Epidermal melanocyte (primary cell): ENCODE measurements around the gene C3orf20.

Source experiments
- DNase-seq: peaks from one replicate; pipeline ENCODE4 v3.0.0; 2011; ENCODE audit warnings: low spot score; ENCODE audit not compliant: insufficient read length

C3orf20 gene

GRCh38 chr3:14698601-14699244 is 23.8 kb downstream of the C3orf20 start:
- DNase-seq, result no peak

- DNase-seq, result no peak
Observed at GRCh38 chr3:14699643-14700042, 24.7 kb downstream of the C3orf20 start.

- no peak for DNase-seq
Observed at GRCh38 chr3:14700891-14701290, 25.9 kb downstream of the C3orf20 start.

- DNase-seq, result no peak
Observed at GRCh38 chr3:14701676-14702075, 26.7 kb downstream of the C3orf20 start.

- DNase-seq, result no peak
Observed at GRCh38 chr3:14703128-14703750, 28.3 kb downstream of the C3orf20 start.

GRCh38 chr3:14703791-14704190 is 28.9 kb downstream of the C3orf20 start:
- no peak for DNase-seq

- no peak for DNase-seq
Observed at GRCh38 chr3:14706096-14706495, 31.2 kb downstream of the C3orf20 start.

GRCh38 chr3:14716591-14716990 is 41.6 kb downstream of the C3orf20 start:
- no peak for DNase-seq

GRCh38 chr3:14717307-14717706 is 42.4 kb downstream of the C3orf20 start:
- no peak for DNase-seq

- DNase-seq, result no peak
Observed at GRCh38 chr3:14718539-14718938, 43.6 kb downstream of the C3orf20 start.

- no peak for DNase-seq
Observed at GRCh38 chr3:14719006-14719405, 44.1 kb downstream of the C3orf20 start.

GRCh38 chr3:14721126-14721864 is 46.4 kb downstream of the C3orf20 start:
- no peak for DNase-seq

- DNase-seq, result no peak
Observed at GRCh38 chr3:14725013-14725412, 50.1 kb downstream of the C3orf20 start.

GRCh38 chr3:14725564-14726440 is 50.9 kb downstream of the C3orf20 start:
- no peak for DNase-seq

- no peak for DNase-seq
Observed at GRCh38 chr3:14726441-14726780, 51.5 kb downstream of the C3orf20 start.

GRCh38 chr3:14728113-14728512 is 53.2 kb downstream of the C3orf20 start:
- no peak for DNase-seq

GRCh38 chr3:14730703-14731382 is 55.9 kb downstream of the C3orf20 start:
- DNase-seq, result no peak

GRCh38 chr3:14740983-14741382 is 66.0 kb downstream of the C3orf20 start:
- DNase-seq, result no peak

- DNase-seq, result no peak
Observed at GRCh38 chr3:14741510-14741909, 66.6 kb downstream of the C3orf20 start.

- DNase-seq, result no peak
Observed at GRCh38 chr3:14744556-14744955, 69.6 kb downstream of the C3orf20 start.

- DNase-seq, result no peak
Observed at GRCh38 chr3:14750650-14751049, 75.7 kb downstream of the C3orf20 start.
